ENCODE data around the gene CSKMT. TPM values are rescaled to one million over a fixed set of nuclear protein-coding genes. Genes with fewer than 3 reads are reported as not detected.
A peak's percentile ranks its signal among the peaks of the same experiment; 100 is the strongest.

Gene CSKMT
- total RNA-seq, 1 experiment from 2014 or later, result 16.3 TPM

DNA sequence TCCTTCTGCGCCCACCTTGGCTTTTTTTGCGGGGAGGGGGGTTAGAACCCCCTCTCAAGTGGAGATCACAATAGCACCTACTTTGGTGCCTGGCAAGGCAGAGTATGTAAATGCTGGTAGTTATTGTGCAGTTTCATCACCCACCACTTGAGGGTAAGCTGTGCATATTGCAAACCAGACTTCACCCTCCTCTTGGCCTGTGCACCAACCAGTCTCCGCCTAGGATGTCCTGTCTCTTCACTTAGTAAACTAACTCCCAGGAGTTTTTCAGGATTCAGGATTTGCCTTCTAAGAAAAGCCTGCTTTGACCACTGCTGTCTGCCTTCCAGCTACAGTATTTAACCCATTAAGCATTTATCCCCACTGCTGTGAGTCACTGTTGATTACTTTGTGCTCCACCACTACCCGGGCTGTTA is 15.7 kb downstream of the CSKMT start:
- Histone ChIP-seq H3K27ac (ENCODE audit: low read length) (no peak overlapping the region), H3K9me2 (replicated peaks; ENCODE audit: low read length) (no peaks in the 10 kb centered on the region), H3K36me3 (ENCODE audit: low read depth, low read length) (no peaks in the 10 kb centered on the region; the same call in 1 of the 2 replicates), H4K20me1 (ENCODE audit: low read length) (no peaks in the 10 kb centered on the region), H3K79me2 (ENCODE audit: low read length) (peaks cover 29% of the 10 kb centered on the region), H3K27me3 (ENCODE audit: low read length) (no peaks in the 10 kb centered on the region), H3K4me1 (ENCODE audit: insufficient read depth, low read length) (peaks cover 23% of the 10 kb centered on the region), H3K4me3 (ENCODE audit: low read length) (no peak overlapping the region), H2AFZ (ENCODE audit: low read length) (peak overlapping the region; percentile 83), H3F3A (ENCODE audit: low read length, unreplicated experiment) (peaks cover 8% of the 10 kb centered on the region), H3K9ac (ENCODE audit: low read length) (no peak overlapping the region), H3K4me2 (ENCODE audit: low read length) (peak overlapping the region; percentile 16; the same call in 1 of the 2 replicates), H3K9me3 (ENCODE audit: low read length) (no peaks in the 10 kb centered on the region)
- CTCF ChIA-PET, result interaction anchor here (0.5 to 2.5 kb wide), 11 partner anchors 12 to 286 kb away, joined by 3 to 12 read pairs (median 5); partner anchors contain the start of genes C11orf98, CSKMT and ZBTB3
- TF ChIP-seq CTCF (conservative IDR thresholded peaks at IDR 0.05; ENCODE audit: low read depth, low read length) (peak; percentile 76), EZH2 (IDR thresholded peaks at IDR 0.05; ENCODE audit: low read length, unreplicated experiment) (no peak)
- intact Hi-C loops (cut with micrococcal nuclease), result loop anchor here (1.0 kb wide), 1 partner anchor 13 kb away; no protein-coding TSS in a partner anchor
- DNase-seq (peak; percentile 85), ATAC-seq (peak; percentile 89)
- no TSS peak for BruUV-seq (replicated peaks)
- POLR2A ChIA-PET (ENCODE audit: unreplicated experiment), result interaction anchor here (0.6 to 1.1 kb wide), 2 partner anchors 10 to 24 kb away, joined by 3 to 19 read pairs; partner anchors contain the start of gene UQCC3

DNA sequence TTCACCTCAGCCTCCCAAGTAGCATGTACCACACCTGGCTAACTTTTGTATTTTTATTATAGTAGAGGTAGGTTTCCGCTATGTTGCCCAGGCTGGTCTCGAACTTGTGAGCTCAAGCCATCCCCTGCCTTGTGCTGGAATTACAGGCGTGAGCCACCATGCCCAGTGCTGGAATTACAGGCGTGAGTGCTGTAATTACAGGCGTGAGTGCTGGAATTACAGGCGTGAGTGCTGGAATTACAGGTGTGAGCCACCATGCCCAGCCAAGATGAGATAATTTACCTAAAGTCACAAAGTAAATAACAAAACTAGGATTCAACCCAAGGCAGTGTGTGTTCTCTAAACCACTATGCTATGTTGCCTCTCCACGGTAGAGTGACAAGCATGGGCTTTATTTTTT is 17.4 kb downstream of the CSKMT start:
- H3K27me3 ChIP-seq (ENCODE audit: low read length), result no peaks in the 10 kb centered on the region
- H4K20me1 ChIP-seq (ENCODE audit: low read length), result no peaks in the 10 kb centered on the region
- H3K4me3 ChIP-seq (ENCODE audit: low read length), result no peak overlapping the region
- TF ChIP-seq EZH2phosphoT487 (IDR thresholded peaks at IDR 0.05; ENCODE audit: borderline replicate concordance, low read length), result no peak
- no peak for TF ChIP-seq EZH2 (IDR thresholded peaks at IDR 0.05; ENCODE audit: low read length, unreplicated experiment)
- TF ChIP-seq CTCF (conservative IDR thresholded peaks at IDR 0.05; ENCODE audit: low read depth, low read length), result no peak
- ChIA-PET POLR2A (ENCODE audit: unreplicated experiment) (interaction anchor here (0.6 kb wide), 1 partner anchor 580 kb away, joined by 17 read pairs; no protein-coding TSS in a partner anchor), CTCF (interaction anchor here (2.5 kb wide), 1 partner anchor 12 kb away, joined by 12 read pairs; no protein-coding TSS in a partner anchor)
- ATAC-seq (no peak), DNase-seq (no peak)
- H2AFZ ChIP-seq (ENCODE audit: low read length), result no peak overlapping the region
- no peak overlapping the region for H3K4me2 ChIP-seq (ENCODE audit: low read length)
- H3K9me2 ChIP-seq (replicated peaks; ENCODE audit: low read length), result no peaks in the 10 kb centered on the region
- intact Hi-C loops (cut with micrococcal nuclease), result no loop called here
- peaks cover 5% of the 10 kb centered on the region for H3F3A ChIP-seq (ENCODE audit: low read length, unreplicated experiment)
- H3K9ac ChIP-seq (ENCODE audit: low read length), result no peak overlapping the region
- peaks cover 13% of the 10 kb centered on the region for H3K4me1 ChIP-seq (ENCODE audit: insufficient read depth, low read length)
- no TSS peak for BruUV-seq (replicated peaks)
- H3K9me3 ChIP-seq (ENCODE audit: low read length), result no peaks in the 10 kb centered on the region
- H3K36me3 ChIP-seq (ENCODE audit: low read depth, low read length), result no peaks in the 10 kb centered on the region; the same call in 1 of the 2 replicates
- H3K27ac ChIP-seq (ENCODE audit: low read length), result no peak overlapping the region
- H3K79me2 ChIP-seq (ENCODE audit: low read length), result peaks cover 14% of the 10 kb centered on the region

Measured in PC-3 (cell line).